ENCODE measurements around the gene UBE2Q2.
"Not testable (repeated sequence)": the region's sequence is repeated elsewhere in the genome, so short reads cannot be mapped to it uniquely, and the experiment has no call there.

UBE2Q2 gene

DNA sequence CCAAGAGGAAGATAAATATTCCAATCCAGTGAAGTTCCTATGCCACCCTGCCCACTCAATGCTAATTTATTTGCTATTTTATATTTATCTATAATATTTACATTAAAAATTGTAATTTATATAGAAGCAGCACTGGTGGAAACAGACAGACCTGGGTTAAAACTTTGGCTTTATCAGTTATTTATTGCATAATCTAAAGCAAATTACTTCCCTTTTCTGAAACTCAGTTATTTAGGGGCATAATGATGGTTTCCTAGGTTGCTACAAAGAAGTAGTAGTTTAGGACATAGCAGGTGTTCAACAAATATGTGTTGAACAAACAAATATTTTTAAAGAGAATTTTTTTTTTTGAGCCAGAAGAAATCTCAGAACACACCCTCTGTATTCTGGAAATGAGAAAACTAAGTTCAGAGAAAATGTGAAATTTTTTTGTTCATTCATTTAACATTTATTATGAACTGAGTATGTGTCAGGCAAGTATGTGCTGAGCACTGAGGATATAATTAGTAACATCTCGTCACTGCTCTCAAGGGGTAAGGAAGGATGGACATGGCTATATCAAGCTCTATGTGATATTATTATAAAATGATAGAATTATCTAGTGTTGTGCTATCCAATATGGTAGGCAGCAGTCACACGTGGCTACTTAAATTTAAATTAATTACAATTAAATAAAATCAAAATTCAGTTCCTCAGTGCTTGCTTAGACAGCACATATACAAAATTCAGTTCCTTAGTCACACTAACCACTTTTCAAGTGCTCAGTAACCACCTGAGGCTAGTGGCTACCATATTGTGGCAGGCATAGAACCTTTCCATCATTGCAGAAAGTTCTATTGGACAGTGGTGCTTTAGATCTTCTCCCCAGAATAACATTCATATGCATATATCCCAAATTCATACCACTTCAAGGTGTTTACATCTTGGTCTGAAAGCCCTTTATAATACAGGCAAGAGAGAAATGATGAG lies 7.0 kb upstream of the UBE2Q2 start:
- no peaks in the 10 kb centered on the region for H3K9me3 Mint-ChIP-seq
- H3K4me1 Mint-ChIP-seq: no peaks in the 10 kb centered on the region
- no peaks in the 10 kb centered on the region for H3K27me3 Mint-ChIP-seq
- H3K36me3 Mint-ChIP-seq: no peaks in the 10 kb centered on the region
- no peak for DNase-seq
- H3K27ac Mint-ChIP-seq: no peak overlapping the region
- no peak overlapping the region for H3K4me3 Mint-ChIP-seq
- no peak for ATAC-seq (replicated peaks)

DNA sequence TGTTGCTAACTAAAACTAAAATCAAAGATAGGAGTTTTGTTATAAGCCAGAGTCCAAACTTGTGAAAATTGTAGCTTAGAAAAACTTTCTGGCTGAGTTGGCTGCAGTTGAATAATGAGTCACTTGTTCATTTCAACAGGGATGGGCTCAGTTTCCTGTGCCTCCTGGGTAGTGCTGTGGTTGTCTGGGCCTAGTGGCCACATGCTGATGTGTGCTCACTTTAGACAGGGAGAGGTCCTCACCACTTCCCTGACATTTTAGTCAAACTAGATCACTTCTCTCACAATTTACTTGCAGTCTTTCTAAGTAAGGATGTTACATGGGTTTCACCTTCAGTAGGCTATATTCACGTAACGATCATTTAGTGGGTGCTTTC lies 6.3 kb upstream of the UBE2Q2 start:
- DNase-seq: no peak
- no peaks in the 10 kb centered on the region for H3K9me3 Mint-ChIP-seq
- no peak overlapping the region for H3K4me3 Mint-ChIP-seq
- no peak overlapping the region for H3K27ac Mint-ChIP-seq
- no peaks in the 10 kb centered on the region for H3K36me3 Mint-ChIP-seq
- H3K4me1 Mint-ChIP-seq: no peaks in the 10 kb centered on the region
- peak; percentile 60 to 86 for ATAC-seq (replicated peaks)
- no peaks in the 10 kb centered on the region for H3K27me3 Mint-ChIP-seq

DNA sequence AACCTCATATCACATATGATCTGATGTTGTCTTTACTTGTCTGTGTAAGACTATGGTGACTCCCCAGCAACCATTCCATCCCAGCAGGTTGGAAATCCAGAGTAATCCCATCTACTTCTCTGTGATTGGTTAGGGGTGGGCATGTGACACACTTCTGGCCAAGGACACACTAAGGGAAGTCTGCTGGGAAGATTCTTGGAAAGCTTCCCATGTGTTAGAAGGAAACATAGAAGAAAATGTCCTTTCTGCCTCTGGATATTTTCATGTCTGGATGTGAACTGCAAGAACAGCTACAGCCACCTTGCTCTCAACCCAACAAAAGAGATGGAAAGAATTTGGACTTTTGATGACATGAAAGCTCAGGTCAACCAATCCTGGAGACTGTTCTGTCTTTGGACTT lies 2.6 kb upstream of the UBE2Q2 start:
- no peak for ATAC-seq (replicated peaks)
- Mint-ChIP-seq H3K9me3 (no peaks in the 10 kb centered on the region), H3K4me1 (peaks cover 14 to 21% of the 10 kb centered on the region in 2 donors), H3K27me3 (peaks cover 0 to 3% of the 10 kb centered on the region in 2 donors), H3K27ac (no peak overlapping the region), H3K36me3 (peaks cover 2 to 10% of the 10 kb centered on the region in 2 donors), H3K4me3 (no peak overlapping the region)
- no peak for DNase-seq

DNA sequence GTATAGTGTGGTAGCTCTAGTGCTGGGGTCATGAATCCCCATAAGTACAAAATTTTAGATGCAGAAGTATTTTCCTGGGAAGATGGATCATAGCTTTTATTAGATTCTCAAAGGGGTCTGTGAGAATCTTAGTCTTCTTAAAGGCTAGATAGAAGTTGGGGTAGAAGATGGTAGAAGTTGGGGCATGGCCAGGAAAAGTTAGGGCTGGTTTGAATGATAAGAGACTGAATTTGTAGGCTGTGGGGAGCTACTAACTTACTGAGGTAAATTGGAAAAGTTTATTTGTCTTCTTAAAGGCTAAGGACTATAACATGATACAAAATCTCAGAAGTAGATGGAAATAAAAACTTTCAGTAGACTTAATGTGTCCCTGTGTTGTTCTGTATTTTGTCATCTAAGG lies 1.6 kb upstream of the UBE2Q2 start:
- no peak overlapping the region for H3K4me3 Mint-ChIP-seq
- H3K4me1 Mint-ChIP-seq: peaks cover 14 to 25% of the 10 kb centered on the region in 2 donors
- H3K27ac Mint-ChIP-seq: no peak overlapping the region
- peaks cover 0 to 3% of the 10 kb centered on the region in 2 donors for H3K27me3 Mint-ChIP-seq
- peaks cover 2 to 10% of the 10 kb centered on the region in 2 donors for H3K36me3 Mint-ChIP-seq
- no peak for ATAC-seq (replicated peaks)
- no peak for DNase-seq
- no peaks in the 10 kb centered on the region for H3K9me3 Mint-ChIP-seq

DNA sequence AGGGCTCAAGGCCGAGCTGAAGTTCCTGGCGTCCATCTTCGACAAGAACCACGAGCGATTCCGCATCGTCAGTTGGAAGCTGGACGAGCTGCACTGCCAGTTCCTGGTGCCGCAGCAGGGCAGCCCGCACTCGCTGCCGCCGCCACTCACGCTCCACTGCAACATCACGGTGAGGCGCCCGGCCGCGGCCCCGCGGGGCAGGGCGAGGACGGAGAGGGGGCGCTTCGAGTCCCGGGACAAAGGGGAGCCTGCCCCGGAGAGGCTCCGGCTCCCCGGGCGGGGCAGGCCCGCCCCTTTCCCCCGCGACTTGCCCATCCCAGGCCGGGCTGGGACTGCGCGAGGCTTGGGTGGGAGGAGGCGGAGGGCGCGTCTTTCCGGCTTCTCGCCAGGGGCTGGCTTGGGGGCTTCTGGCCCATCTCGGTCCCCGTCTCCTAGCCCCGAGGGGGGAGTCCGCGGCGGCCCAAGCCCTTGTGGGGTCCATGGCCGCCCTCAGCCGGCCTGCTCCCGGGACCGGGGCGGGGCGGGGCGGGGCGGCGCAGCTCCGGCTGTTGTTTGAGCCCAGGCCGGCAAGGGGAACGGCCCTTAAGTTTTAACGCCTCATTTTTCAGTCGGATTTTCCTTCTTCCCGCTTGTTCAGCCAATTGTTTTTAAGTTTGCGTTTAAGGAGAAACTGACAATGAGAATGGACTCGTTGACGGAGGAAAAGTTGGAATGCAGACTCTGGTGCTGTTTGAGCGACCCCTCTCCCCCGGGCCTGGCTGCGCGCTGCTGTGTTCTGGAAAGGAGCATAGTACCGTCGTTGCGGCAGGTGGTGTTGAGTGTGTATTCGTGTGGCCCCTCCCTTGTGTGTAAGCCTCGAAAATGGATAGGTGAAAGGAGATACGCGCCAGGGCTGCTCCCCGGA lies 683 bp downstream of the UBE2Q2 start:
- Mint-ChIP-seq H3K36me3 (peaks cover 2 to 14% of the 10 kb centered on the region in 2 donors), H3K4me3 (peak overlapping the region; percentile 85 to 94), H3K4me1 (peaks cover 16 to 43% of the 10 kb centered on the region in 2 donors), H3K27ac (peak overlapping the region; percentile 89), H3K9me3 (no peaks in the 10 kb centered on the region), H3K27me3 (peaks cover 0 to 3% of the 10 kb centered on the region in 2 donors)
- ATAC-seq (replicated peaks) (peak; percentile 64 to 65), DNase-seq (peak; percentile 45)

DNA sequence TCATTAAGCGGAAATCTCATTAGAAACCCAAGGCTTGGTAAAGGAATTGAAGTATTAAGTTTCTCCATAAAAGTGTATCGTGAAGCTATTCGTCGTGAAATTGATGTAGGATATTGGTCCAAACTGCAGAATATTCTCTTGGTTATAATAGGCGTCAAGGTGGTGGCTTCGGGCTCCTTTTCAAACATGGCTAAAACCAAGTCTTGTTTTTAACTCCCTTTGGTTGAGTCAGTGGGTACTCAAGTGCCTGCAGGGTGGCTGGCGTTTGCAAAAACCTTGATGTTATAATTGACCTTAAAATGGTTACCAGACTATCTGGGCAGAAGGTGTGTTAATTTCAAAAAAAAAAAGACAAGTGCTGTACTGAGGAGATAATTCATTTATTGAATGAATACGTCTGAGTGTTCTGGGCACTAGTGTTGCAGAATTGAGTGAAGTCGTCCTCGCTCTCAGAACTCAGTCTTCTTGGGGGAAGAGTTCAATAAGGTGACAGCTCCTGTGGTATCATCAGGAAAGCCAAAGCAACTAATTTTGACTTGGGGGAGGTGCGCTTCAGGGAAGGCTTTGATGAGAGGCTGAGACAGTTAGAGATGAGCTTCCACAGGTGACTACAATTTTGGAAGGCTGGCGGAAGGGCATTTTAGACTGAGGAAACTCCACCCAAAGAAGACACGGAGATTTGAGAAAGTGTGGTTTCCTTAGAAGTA lies 1.5 kb downstream of the UBE2Q2 start:
- H3K27ac Mint-ChIP-seq: peak overlapping the region; percentile 89
- peaks cover 2 to 14% of the 10 kb centered on the region in 2 donors for H3K36me3 Mint-ChIP-seq
- H3K4me1 Mint-ChIP-seq: peaks cover 16 to 43% of the 10 kb centered on the region in 2 donors
- ATAC-seq (replicated peaks): no peak
- no peaks in the 10 kb centered on the region for H3K9me3 Mint-ChIP-seq
- peaks cover 0 to 3% of the 10 kb centered on the region in 2 donors for H3K27me3 Mint-ChIP-seq
- H3K4me3 Mint-ChIP-seq: peak overlapping the region; percentile 85 to 94
- DNase-seq: no peak

DNA sequence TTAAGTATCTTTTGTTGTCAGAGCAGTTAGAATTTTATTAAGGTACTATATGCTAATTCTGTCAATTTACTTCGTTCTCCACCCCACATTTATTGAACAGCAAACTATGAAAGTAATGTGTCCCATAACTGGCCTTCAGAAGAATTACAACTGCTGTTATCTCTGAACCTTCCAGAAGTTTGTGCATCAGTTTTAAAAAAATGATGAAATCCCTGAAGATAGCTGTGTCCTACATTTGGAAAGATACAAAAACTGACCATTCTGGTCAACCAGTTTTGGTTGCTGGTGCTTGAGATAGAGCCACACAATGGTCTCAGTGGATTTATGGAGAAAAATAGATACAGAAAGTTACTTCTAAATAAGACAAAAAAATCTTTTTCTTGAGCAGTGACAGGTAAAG lies 5.9 kb downstream of the UBE2Q2 start:
- H3K4me3 Mint-ChIP-seq: no peak overlapping the region
- H3K4me1 Mint-ChIP-seq: peaks cover 21 to 53% of the 10 kb centered on the region in 2 donors
- peaks cover 2 to 14% of the 10 kb centered on the region in 2 donors for H3K36me3 Mint-ChIP-seq
- ATAC-seq (replicated peaks) (no peak), DNase-seq (no peak)
- H3K27me3 Mint-ChIP-seq: no peaks in the 10 kb centered on the region
- H3K27ac Mint-ChIP-seq: no peak overlapping the region
- no peaks in the 10 kb centered on the region for H3K9me3 Mint-ChIP-seq

DNA sequence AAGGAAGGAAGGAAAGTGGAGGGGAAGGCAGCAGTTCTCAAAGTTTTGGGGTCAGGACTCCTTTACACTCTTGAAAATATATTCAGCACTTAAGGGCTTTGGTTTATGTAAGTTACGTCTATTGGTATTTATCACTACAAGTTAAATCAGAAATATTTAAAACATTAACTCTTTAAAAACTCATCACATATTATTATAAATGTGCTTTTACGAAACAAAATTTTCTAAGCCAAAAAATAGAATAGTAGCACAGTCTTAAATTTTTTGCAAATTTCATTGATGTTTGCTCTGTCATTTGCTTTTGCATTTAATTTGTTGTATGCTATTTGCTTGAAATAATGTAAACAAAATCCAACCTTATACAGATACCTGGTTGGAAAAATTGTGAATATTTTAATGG lies 7.5 kb downstream of the UBE2Q2 start:
- no peak overlapping the region for H3K4me3 Mint-ChIP-seq
- no peaks in the 10 kb centered on the region for H3K9me3 Mint-ChIP-seq
- H3K27me3 Mint-ChIP-seq: no peaks in the 10 kb centered on the region
- DNase-seq (no peak), ATAC-seq (replicated peaks) (no peak)
- H3K36me3 Mint-ChIP-seq: peaks cover under 1 to 4% of the 10 kb centered on the region in 2 donors
- H3K4me1 Mint-ChIP-seq: peaks cover 7 to 38% of the 10 kb centered on the region in 2 donors
- no peak overlapping the region for H3K27ac Mint-ChIP-seq

DNA sequence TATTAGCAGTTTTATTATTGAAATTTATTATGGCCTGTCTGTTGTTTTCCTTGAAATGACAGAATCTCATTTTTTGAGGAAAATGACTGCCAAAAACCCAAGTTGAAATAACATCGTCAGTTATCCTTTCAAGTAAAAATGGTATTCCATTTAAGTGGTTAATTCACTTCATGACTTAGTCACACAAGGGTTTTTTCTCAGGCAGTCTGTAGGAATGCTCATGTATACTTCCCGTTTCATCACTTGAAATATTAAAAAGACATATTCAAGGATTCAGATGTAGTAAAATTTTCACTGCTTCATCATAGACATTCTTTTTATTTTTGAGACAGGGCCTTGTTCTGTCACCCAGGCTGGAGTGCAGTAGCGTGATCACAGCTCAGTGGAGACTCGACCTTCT lies 8.3 kb downstream of the UBE2Q2 start:
- ATAC-seq (replicated peaks); H3K36me3 Mint-ChIP-seq; H3K27me3 Mint-ChIP-seq; DNase-seq; H3K27ac Mint-ChIP-seq; H3K4me3 Mint-ChIP-seq; H3K9me3 Mint-ChIP-seq: not testable (repeated sequence)
- peaks cover 7 to 35% of the 10 kb centered on the region in 2 donors for H3K4me1 Mint-ChIP-seq

DNA sequence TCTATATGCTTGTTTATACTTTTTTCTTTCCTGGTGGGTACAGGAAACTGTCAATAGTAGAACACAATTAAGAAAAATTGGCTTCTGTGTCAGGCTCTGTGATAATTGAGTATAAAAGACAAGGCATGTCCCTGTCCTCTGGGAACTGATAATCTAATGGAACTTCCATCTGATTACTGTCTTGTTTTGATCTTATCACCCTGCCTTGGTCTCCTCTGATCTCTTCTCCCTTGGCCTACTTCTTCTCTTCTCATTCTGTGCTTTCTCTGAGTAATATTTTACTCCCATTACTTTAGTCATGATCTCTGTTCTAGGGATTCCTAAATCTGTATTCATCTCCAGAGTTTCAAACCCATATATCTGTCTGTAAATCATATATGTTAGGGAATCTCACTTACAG lies 14.6 kb downstream of the UBE2Q2 start:
- DNase-seq (no peak), ATAC-seq (replicated peaks) (no peak)
- Mint-ChIP-seq H3K36me3 (peaks cover 2 to 18% of the 10 kb centered on the region in 2 donors), H3K4me1 (peaks cover 1 to 5% of the 10 kb centered on the region in 2 donors), H3K4me3 (no peak overlapping the region), H3K27me3 (no peaks in the 10 kb centered on the region), H3K27ac (peak overlapping the region; percentile 6), H3K9me3 (no peaks in the 10 kb centered on the region)

DNA sequence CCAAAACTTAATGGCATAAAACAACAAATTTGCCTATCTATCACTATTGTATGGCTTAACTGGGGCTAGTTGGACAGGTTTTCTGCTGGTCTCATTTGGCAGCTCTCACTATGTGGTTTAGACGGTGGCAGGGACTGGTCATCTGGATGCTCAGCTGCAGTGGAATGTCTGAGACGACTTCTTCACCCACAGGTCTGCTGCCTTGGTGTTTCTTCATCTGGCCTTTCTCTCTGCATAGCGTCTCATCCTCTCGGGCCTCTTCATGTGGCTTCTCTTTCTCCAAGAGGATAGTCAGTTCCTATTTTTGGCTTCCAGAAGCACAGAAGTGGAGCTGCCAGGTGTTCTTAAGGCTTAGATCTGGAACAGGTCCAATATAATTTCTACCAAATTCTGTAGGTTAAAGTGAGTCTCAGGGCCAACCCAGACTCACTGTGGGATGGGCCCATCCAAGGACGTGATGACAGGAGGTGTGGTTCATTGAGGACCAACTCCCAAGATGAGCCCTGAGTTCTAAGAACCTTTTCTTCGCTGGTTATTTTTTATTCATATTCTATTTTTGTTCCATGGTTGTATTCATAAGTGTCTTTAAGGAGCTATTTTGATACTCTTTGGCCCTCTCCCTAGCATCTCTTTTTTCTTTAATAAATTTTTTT lies 18.6 kb downstream of the UBE2Q2 start:
- DNase-seq: no peak
- Mint-ChIP-seq H3K27me3 (no peaks in the 10 kb centered on the region), H3K4me3 (no peak overlapping the region), H3K4me1 (peaks cover 6 to 8% of the 10 kb centered on the region in 2 donors), H3K36me3 (peaks cover 3 to 25% of the 10 kb centered on the region in 2 donors), H3K9me3 (no peaks in the 10 kb centered on the region), H3K27ac (no peak overlapping the region)
- no peak for ATAC-seq (replicated peaks)

DNA sequence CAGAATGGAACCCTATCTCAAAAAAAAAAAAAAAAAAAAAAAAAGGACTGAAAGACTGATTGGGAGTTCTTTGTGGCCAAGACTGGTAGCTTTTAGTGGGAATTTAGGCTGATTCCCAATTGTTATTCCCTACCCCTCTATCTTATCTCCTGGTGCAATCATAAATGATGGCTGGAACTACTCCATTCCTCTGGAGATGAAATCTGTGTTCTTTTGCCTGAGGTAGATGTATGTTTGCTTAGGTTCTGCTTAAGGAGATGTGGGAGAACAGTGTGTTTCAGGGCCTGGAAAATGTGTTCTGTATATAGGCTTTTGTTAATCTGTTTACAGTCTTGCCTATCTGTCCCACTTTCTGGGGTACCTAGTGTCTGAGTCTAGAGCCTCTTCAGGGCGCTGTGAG lies 19.5 kb downstream of the UBE2Q2 start:
- Mint-ChIP-seq H3K36me3 (peaks cover 3 to 25% of the 10 kb centered on the region in 2 donors), H3K4me1 (peaks cover 15 to 17% of the 10 kb centered on the region in 2 donors), H3K27ac (no peak overlapping the region), H3K27me3 (no peaks in the 10 kb centered on the region), H3K4me3 (no peak overlapping the region), H3K9me3 (no peaks in the 10 kb centered on the region)
- ATAC-seq (replicated peaks) (no peak), DNase-seq (no peak)

DNA sequence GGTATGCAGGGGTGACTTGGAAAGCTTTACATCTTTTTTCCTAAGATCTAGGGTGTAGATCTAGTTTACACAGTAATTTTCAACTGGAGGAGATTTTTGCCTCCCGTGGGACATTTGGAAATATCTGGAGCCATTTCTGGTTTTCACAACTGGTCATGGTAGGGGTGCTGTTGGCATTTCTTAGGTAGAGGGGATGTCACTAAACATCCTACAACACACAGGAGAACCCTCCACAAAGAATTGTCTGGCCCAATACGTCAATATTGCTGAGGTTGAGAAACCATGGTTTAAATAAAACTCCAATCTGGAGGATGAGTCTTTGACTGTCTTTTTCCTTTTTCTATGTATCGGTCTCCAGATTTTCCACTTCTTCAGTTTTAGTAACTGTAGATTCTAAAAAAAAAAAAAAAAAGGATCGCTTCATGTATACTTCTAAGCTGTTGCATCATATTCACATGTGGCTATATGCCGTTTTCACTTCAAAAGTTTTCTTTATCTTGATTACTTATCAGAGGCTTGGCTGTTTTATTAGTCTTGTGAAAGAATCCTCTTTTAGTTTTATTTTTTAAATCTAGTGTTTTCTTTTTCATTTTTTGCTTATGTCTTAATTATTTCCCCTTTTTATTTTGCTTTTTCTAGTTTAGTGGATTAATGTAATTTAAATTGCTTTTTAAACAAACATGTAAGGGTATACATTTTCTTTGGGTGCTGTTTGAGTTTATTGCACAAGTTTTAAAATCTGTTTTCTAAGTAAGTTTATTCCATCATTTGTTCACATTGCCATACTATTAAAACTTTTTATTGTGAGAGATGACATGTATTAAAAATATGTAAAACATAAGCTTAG lies 21.2 kb downstream of the UBE2Q2 start:
- Mint-ChIP-seq H3K27me3 (no peaks in the 10 kb centered on the region), H3K4me1 (peaks cover 19 to 29% of the 10 kb centered on the region in 2 donors), H3K27ac (no peak overlapping the region), H3K4me3 (no peak overlapping the region), H3K9me3 (no peaks in the 10 kb centered on the region), H3K36me3 (peaks cover 6 to 15% of the 10 kb centered on the region in 2 donors)
- DNase-seq (no peak), ATAC-seq (replicated peaks) (no peak)
